Fibroblast of gingiva (primary cell): ENCODE measurements around the gene POLR3E.
A peak's percentile ranks its signal among the peaks of the same experiment; 100 is the strongest.
"Not testable (repeated sequence)": the region's sequence is repeated elsewhere in the genome, so short reads cannot be mapped to it uniquely, and the experiment has no call there.

Experiments used
- DNase-seq: peaks from one replicate; pipeline ENCODE4 v3.0.0-alpha.2; 2011; ENCODE audit warnings: low read depth

POLR3E gene

DNA sequence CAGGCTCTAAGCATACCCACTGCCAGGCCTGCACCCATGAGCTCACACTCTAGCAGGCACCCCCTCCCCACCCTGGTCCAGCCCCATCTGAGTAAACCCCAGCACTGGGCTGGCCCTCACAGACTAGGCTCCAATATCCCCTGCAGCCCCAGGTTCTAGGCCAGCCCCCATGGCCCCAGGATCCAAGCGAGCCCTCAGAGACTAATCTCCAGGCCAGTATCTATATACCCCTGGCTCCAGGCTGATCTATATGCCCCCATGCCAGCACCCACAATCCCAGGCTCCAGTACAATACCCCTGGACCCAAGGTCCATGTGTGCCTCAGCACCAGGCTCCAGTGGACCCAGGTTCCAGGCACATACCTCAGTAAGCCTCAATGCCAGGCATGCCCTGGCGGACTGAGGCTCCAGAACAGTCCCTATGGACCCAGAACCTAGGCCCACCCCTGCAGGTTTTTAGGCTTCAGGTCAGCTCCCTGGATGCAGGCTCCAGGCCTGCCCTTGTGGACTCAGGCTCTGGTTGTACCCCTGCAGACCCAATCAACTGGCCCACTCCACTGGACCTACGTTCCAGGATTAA, 38.5 kb downstream of the POLR3E start:
- no peak for DNase-seq

DNA sequence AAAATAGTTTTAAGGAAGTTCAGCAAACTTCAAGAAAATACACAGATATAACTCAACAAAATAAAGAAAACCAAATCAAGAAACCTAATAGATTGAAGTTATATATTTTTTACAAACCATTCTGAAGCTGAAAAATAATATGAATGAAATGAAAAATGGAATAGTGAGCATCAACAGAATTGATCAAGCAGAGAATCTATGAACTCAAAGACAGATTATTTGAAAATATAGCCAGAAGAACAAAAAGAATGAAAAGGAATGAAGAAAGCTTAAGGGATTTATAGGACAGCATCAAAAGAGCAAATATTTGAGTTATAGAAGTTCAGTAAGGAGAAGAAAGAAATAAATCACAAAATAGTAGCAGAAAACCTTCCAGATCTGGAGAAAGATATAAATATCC, 39.4 kb downstream of the POLR3E start:
- DNase-seq = no peak

DNA sequence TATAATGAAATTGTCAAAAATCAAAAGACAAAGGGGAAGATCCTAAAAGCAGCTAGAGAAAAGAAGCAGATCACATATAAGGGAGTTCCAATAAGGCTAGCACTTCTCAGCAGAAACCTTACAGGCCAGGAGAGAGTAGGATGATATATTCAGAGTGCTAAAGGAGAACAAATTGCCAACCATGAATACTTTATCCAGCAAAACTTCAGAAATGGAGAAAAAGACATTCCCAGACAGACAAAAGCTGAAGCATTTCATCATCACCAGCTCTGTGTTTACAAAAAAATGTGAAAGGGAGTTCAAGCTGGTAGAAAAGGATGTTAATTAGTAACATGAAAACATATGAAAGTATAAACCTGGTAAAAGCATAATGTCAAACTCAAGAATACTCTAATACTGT, 39.8 kb downstream of the POLR3E start:
- DNase-seq = no peak

DNA sequence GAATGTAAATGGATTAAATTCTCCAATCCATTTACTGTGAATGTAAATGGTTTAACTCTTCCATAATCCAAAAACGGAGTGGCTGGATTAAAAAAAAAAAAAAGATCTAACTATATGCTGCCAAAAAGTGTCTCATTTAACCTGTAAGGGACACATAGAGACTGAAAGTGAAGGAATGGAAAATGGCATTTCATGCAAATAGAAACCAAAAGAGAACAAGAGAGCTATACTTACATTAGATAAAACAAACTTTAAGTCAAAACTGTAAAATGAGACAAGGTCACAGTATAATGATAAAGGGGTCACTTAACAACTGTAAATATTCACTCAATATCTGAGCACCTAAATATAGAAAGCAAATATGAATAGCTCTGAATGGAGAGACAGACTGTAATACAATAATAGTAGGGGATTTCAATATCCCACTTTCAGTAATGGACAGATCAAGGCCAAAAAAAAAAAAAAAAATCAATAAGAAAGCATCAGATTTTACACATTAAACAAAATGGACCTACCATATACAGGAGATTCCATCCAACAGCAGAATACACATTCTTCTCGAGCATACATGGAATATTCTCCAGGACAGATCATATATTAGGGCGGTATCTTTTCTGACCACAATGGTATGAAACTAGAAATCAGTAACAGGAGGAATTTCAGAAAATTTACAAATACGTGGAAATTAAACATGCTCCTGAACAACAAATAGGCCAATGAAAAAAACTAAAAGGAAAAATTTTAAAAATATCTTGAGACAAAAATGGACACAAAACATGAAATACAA, 40.8 kb downstream of the POLR3E start:
- DNase-seq = no peak

- no peak for DNase-seq
Observed at GRCh38 chr16:22340945-22341344, 43.7 kb downstream of the POLR3E start.

- DNase-seq = no peak
Observed at GRCh38 chr16:22342082-22342481, 44.9 kb downstream of the POLR3E start.

DNA sequence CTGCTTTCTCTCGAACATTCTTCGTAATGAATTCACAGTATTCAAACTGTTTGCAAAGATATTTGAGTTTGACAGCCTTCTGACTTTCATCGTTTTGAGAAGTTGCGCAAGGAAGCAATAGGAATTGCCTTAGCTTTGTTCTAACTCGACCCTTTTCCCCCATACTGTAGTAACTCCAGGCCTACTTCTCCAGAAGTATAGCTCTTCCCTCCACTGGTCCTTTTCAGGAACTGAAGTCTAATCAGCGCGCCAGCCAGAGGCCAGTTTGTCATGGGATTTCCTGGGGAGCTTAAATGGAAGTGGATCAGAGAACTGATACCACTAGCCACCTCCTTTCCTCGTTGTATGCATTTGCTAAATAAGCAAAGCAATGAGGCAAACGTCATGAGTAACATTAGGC, 49.3 kb downstream of the POLR3E start:
- DNase-seq = no peak

- DNase-seq = no peak
Observed at GRCh38 chr16:22347100-22347820, 50.1 kb downstream of the POLR3E start.

DNA sequence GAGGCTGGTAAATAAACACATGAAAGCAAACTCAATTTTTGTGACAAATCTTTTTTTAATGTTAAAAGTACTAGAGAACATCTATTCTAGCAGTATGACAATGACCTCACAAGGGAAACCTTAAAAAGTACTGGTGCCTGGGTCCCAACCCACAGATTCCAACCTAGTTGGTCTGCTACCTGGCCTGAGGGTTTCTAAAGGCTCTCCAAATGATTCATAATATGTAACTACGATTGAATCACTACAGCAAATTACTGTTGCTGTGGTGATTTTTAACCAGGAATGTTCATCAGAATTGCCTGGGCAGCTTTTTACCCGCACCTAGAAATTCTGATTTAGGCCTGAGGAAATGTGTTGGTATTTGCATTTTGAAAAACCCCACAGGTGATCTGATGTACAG, 51.1 kb downstream of the POLR3E start:
- DNase-seq = no peak

- not testable (repeated sequence) for DNase-seq
Observed at GRCh38 chr16:22351017-22351416, 53.8 kb downstream of the POLR3E start.

GRCh38 chr16:22352140-22352539, 54.9 kb downstream of the POLR3E start:
- DNase-seq = no peak

DNA sequence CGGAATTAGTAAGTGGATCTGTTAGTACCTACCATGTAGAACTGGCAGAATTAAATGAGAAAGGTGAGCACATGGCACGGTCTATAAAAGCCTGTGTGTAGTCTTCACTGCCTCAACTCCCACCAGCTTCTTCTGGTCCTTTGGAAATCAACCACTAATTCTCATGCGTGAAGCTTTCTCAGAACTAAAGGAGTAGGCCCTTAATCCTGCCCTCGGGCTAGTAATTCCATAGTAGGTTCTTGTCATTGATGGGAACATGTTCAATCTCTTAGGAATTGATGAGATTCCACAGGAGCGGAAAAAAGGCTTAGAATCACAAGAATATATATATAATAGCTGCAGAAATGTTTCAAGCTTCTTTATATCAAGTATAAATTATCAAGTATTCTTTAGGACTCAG, 55.5 kb downstream of the POLR3E start:
- no peak for DNase-seq

- DNase-seq = peak; percentile 51
Observed at GRCh38 chr16:22353191-22353919, 56.1 kb downstream of the POLR3E start.

DNA sequence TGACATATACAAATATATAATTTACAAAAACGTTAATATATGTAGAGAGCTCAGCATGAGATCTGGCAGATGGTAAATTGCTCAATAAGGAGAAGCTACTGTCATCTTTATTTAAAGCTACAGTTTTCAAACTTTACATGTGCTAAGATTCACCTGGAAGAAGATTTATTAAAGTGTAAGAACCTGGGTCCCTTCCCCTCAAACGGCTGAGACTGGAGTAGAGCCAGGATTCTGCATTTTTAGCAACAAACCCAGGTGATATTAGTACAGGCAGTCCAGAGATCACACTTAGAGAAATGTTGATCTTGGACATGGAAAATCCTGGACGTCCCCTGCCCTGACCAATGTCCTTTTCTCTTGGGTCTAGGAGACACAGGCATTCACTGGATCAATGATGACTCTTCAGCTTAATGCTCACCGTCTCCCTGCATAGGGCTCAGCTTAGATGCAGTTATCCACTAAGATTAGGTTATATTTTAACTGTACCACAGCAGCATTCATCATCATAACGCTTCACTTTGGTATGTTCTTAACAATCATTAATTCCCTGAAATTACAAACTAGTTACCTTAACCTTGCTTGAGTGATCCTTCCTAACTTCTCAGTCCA, 56.8 kb downstream of the POLR3E start:
- no peak for DNase-seq

DNA sequence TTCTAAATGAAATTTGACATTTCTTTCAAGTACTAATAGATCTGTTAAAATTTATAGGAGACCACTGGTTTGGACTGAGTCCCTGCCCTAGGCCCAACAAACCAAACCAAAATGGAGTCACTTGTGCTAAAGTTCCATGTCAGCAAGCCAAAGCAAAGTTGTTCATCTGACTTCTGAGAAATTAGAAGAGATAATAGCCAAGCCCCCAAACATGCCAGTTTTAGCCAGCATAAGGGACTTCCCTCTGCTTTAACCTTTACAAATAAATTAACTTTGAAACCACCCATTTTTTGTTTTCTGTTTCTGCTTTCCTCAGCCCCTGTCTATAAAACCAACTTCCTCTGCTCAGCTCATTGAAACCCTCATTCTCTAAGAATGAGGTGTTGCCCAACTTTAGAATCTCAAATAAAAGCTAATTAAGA, 58.3 kb downstream of the POLR3E start:
- DNase-seq = no peak

DNA sequence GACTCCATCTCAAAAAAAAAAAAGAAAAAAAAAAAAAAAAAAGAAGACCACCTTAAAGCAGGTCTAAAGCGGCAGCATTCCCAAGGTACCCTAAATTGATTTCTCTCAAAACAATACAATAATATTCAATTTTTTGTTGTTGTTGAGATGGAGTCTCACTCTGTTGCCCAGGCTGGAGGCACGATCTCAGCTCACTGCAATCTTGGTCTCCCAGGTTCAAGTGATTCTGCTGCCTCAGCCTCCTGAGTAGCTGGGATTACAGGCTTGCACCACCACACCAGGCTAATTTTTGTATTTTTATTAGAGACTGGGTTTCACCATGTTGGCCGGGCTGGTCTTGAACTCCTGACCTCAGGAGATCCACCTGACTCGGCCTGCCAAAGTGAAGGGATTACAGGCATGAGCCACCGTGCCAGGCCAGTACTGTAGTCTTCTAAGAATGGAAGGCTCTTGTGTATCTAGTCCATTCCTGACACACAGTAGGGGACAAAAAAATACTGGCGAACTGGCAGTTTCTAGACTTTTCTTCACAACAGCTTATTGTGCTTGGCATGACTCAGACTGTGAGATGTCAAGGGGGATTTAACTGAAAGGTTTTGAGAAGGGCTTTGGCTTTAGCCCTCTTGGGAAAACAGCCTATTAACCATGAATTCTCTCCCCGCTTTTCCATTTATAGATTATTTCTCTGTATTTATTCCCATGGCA, 59.9 kb downstream of the POLR3E start:
- no peak for DNase-seq

GRCh38 chr16:22357635-22357971, 60.4 kb downstream of the POLR3E start:
- no peak for DNase-seq

- DNase-seq = no peak
Observed at GRCh38 chr16:22358000-22358399, 60.8 kb downstream of the POLR3E start.

- DNase-seq = no peak
Observed at GRCh38 chr16:22359679-22360078, 62.5 kb downstream of the POLR3E start.

DNA sequence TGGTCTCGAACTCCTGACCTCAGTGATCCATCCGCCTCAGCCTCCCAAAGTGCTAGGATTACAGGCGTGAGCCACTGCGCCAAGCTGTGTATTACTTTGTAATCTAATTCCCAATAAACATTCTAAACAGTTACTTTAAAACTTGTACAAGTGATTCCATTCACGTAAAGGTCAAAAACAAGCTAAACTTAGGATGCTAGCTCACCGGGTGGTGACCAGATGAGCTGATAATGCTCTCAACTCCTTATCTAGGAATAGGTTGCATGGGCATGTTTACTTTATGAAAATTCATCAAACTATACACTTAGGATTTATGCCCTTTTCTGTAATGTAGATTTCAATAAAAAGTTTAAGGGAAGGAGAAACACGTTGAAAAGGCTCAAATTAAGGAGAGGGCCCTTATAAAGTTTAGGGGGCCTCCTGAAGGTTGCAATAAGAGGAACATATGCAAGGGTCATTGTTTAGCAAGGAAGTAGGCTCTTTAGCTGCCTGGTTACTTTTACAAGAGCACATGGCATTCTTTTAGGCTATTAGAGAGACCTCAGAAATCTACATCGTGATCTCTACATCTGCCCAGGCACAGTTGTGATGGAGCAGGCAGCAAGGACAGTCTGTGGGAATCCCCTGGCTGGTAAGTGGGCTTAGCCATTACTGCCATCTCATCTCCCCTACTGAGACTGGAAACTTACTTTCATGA, 63.9 kb downstream of the POLR3E start:
- DNase-seq = no peak

DNA sequence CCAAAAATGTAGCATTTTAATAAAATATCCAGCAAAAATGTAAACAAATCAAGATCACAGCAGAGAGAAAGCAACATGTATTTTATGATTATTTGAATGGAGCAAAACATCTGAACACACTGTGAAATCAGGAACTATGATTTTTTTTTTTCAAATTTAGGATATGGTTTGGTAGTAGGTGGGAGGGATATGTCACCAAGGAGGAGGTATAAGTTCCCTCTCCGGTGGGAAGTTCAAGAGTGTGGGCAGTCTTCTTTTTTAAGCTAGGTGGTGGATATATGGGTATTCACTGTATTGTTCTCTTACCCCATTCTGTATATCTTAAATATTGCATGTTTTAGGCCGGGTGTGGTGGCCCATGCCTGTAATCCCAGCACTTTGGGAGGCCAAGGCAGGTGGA, 67.0 kb downstream of the POLR3E start:
- no peak for DNase-seq
